Body of pancreas (tissue), 4 donors: ENCODE data around the gene GAN. TPM values are rescaled to one million over a fixed set of nuclear protein-coding genes. Genes with fewer than 3 reads are reported as not detected.

Experiments used
- ATAC-seq: fragments of 150-250 bp; one replicate; pipeline ENCODE4 v1.9.1; 2016
- DNase-seq, 4 donors: peaks; one replicate each; pipeline ENCODE4 v3.0.0-alpha.2; 2019
- H3K27ac ChIP-seq, 4 donors: fragments of 200-600 bp; sonication (generic); 1 replicate in 3 of 4; 2 replicates in 1 of 4; pipeline versions ENCODE4 v1.5.1 to v1.6.1; 2016 to 2019; ENCODE audit warnings: mild to moderate bottlenecking in 1 of 4, mixed read lengths in 1 of 4, moderate library complexity in 1 of 4
- H3K27me3 ChIP-seq, 2 donors: fragments of 200-600 bp; sonication (generic); one replicate each; pipeline ENCODE4 v1.6.0; 2016; ENCODE audit warnings: mild to moderate bottlenecking in 1 of 2
- H3K36me3 ChIP-seq, 2 donors: fragments of 200-600 bp; sonication (generic); replicated peaks in 1 of 2; 2 replicates each; pipeline ENCODE4 v1.5.1; 2016; ENCODE audit warnings: low read depth in 2 of 2; ENCODE audit not compliant: insufficient read depth in 1 of 2
- H3K4me1 ChIP-seq: fragments of 200-600 bp; sonication (generic); one replicate; pipeline ENCODE4 v1.6.0; 2016
- H3K4me3 ChIP-seq, 2 donors: fragments of 200-600 bp; sonication (generic); 1 replicate in 1 of 2; 2 replicates in 1 of 2; pipeline ENCODE4 v1.5.1; 2016 to 2019
- H3K9me3 ChIP-seq, 3 donors: fragments of 200-600 bp; sonication (generic); 1 replicate in 2 of 3; 2 replicates in 1 of 3; pipeline ENCODE4 v1.5.1; 2016
- POLR2A ChIP-seq, 3 donors: fragments of 450-650 bp; IDR thresholded peaks; one replicate each; pipeline ENCODE4 v1.6.1; 2016; ENCODE audit warnings: antibody characterized with exemption in 3 of 3, mild to moderate bottlenecking in 2 of 3
- WGBS, 2 donors: methylation state at CpG; one replicate each; pipeline ENCODE4 v1.1.5; 2017; 5-methylcytosine and 5-hydroxymethylcytosine counted together
- intact Hi-C: fragments of 100-400 bp; cut with DNase I; formaldehyde crosslinking; loops from one replicate; pipeline ENCODE4 v1.15.1; 2023
- total RNA-seq, 2 donors: library from RNA; depleted of rRNA; stranded (reverse); fragments of >200 nt; gene quantifications; one replicate each; pipeline ENCODE4 v1.1.0, GENCODE V29; 2016
- TF ChIP-seq, protein P1 (sequence below), 7 experiments: fragments of 450-650 bp in 4 of 7; fragments of 200-600 bp in 3 of 7; sonication (generic) in 3 of 7; IDR thresholded peaks; one replicate each; pipeline ENCODE4 v1.5.1; 2016 to 2019; ENCODE audit warnings: antibody characterized with exemption in 7 of 7

GAN gene
- total RNA-seq, 2 donors from 2014 or later = 3.6 to 4.9 TPM

DNA sequence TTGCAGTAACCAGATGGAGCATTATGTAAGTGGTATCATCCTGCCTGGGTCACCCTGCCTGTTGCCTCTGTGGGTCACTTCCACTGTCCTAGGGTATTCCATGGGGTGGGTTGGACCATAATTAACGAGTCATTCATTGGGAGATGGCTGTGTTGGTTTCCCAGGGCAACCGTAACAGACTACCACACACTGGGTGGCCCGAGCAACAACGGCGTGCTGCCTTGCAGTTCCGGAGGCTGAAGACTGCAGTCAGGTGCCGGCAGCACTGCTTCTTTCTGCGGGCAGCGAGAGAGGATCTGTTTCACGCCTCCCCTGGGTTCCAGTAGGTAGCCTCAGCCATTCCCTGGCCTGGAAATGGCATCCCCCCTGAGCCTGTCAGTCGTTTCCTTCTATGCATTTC lies 101.0 kb downstream of the GAN start:
- H3K9me3 ChIP-seq = no peaks in the 10 kb centered on the region
- H3K36me3 ChIP-seq = no peaks in the 10 kb centered on the region
- no peak overlapping the region for H3K4me3 ChIP-seq
- ATAC-seq (no peak), DNase-seq (no peak)
- H3K27me3 ChIP-seq = no peaks in the 10 kb centered on the region
- WGBS, 2 donors = 59 to 84% methylated on average over 6 to 11 of the region's 11 CpGs
- no peak overlapping the region for H3K27ac ChIP-seq
- intact Hi-C loops = no loop called here
- TF ChIP-seq, protein P1, sequence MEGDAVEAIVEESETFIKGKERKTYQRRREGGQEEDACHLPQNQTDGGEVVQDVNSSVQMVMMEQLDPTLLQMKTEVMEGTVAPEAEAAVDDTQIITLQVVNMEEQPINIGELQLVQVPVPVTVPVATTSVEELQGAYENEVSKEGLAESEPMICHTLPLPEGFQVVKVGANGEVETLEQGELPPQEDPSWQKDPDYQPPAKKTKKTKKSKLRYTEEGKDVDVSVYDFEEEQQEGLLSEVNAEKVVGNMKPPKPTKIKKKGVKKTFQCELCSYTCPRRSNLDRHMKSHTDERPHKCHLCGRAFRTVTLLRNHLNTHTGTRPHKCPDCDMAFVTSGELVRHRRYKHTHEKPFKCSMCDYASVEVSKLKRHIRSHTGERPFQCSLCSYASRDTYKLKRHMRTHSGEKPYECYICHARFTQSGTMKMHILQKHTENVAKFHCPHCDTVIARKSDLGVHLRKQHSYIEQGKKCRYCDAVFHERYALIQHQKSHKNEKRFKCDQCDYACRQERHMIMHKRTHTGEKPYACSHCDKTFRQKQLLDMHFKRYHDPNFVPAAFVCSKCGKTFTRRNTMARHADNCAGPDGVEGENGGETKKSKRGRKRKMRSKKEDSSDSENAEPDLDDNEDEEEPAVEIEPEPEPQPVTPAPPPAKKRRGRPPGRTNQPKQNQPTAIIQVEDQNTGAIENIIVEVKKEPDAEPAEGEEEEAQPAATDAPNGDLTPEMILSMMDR (IDR thresholded peaks at IDR 0.05) = no peak
- TF ChIP-seq POLR2A (IDR thresholded peaks at IDR 0.05) = no peak
- H3K4me1 ChIP-seq = no peaks in the 10 kb centered on the region

DNA sequence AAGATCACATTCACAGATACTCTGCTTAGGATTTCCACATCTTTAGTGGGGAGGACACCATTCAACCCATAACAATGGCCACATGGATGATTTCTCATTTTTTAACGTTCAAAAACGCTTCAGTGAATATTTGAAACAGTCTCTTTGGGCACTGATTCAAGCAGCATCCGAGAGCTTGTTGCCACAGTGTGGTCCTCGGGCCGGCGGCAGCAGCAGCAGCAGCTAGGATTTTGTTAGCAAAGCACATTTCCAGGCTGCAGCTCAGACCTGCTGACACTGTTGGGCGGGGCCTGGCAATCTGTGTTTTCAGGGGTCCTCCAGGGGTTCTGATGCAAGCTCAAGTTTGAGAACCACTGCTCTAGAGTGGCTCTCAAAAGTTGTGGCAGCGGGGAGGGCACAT lies 102.0 kb downstream of the GAN start:
- WGBS, 2 donors = 74 to 87% methylated on average over 8 of the region's 8 CpGs
- intact Hi-C loops = no loop called here
- Histone ChIP-seq H3K4me3 (no peak overlapping the region), H3K36me3 (no peaks in the 10 kb centered on the region), H3K27ac (no peak overlapping the region), H3K4me1 (no peaks in the 10 kb centered on the region), H3K27me3 (no peaks in the 10 kb centered on the region), H3K9me3 (no peaks in the 10 kb centered on the region)
- no peak for ATAC-seq
- TF ChIP-seq, protein P1 (IDR thresholded peaks at IDR 0.05) = no peak
- TF ChIP-seq POLR2A (IDR thresholded peaks at IDR 0.05) = no peak
- no peak for DNase-seq

DNA sequence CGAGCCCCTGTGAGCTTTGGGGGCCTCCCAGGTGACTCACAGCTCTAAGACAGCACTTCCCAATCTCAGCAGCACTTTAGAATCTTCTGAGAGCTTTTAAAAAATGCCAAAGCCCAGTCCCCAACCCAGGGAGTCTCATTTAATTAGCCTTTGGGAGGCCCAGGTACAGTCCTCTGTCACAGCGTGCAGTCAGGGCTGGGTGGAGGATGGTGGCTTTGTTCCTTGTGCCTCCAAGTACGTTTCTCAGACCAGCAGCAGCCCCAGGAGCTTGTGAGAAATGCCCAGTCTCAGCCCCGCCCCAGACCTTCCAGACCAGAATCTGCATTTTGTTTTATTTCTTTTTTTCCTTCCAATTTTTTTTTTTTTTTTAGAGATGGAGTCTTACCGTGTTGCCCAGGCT lies 102.4 kb downstream of the GAN start:
- H3K9me3 ChIP-seq = no peaks in the 10 kb centered on the region
- no peaks in the 10 kb centered on the region for H3K36me3 ChIP-seq
- H3K27ac ChIP-seq = no peak overlapping the region
- no peak for TF ChIP-seq POLR2A (IDR thresholded peaks at IDR 0.05)
- TF ChIP-seq, protein P1 (IDR thresholded peaks at IDR 0.05) = no peak
- ATAC-seq = no peak
- no peak overlapping the region for H3K4me3 ChIP-seq
- no peak for DNase-seq
- WGBS, 2 donors = 79 to 82% methylated on average over 5 of the region's 5 CpGs
- no peaks in the 10 kb centered on the region for H3K27me3 ChIP-seq
- intact Hi-C loops = no loop called here
- H3K4me1 ChIP-seq = no peaks in the 10 kb centered on the region

DNA sequence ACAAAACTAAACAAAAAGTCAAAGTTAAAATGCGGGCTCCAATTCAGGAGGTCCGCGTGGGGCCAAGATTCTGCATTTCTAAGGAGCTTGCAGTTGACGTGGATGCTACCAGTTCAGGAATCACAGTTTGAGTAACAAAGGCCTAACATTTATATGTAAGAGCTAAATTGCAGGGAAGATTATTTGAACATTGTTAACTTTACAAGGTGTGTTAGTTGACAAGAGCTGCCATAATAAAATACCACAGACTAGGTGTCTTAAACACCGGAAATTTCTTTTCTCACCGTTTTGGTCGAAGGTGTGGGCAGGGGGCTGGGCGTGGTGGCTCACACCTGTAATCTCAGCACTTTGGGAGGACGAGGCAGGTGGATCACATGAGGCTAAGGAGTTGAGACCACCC lies 105.0 kb downstream of the GAN start:
- Histone ChIP-seq H3K4me1 (no peaks in the 10 kb centered on the region), H3K9me3 (no peaks in the 10 kb centered on the region), H3K27me3 (no peaks in the 10 kb centered on the region), H3K27ac (no peak overlapping the region), H3K36me3 (no peaks in the 10 kb centered on the region), H3K4me3 (no peak overlapping the region)
- DNase-seq = no peak
- no peak for ATAC-seq
- intact Hi-C loops = no loop called here
- 87 to 96% methylated on average over 9 of the region's 9 CpGs for WGBS, 2 donors
- TF ChIP-seq POLR2A (IDR thresholded peaks at IDR 0.05) = no peak
- TF ChIP-seq, protein P1 (IDR thresholded peaks at IDR 0.05) = no peak

DNA sequence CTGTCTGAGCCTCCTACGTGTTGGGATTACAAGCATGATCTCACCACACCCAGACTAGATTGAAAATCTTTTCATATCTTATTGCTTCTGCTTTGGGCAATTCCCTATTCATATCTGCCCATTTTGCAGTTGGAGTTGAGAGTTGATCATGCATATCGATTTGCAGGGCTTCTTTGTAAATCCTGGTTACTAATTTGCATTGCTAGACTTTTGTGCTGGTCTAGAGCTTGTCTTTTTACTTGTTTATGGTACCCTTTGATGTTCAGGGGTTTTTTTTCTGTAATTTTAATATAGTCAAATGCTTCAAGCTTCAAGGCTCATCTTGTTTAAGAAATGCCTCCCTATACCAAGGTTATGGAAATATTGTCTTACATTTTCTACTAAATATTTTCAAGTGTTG lies 106.4 kb downstream of the GAN start:
- ATAC-seq (no peak), DNase-seq (no peak)
- 89 to 90% methylated on average over 2 of the region's 2 CpGs for WGBS, 2 donors
- Histone ChIP-seq H3K27ac (no peak overlapping the region), H3K9me3 (no peaks in the 10 kb centered on the region), H3K27me3 (no peaks in the 10 kb centered on the region), H3K4me3 (no peak overlapping the region), H3K4me1 (no peaks in the 10 kb centered on the region), H3K36me3 (no peaks in the 10 kb centered on the region)
- intact Hi-C loops = no loop called here
- no peak for TF ChIP-seq POLR2A (IDR thresholded peaks at IDR 0.05)
- TF ChIP-seq, protein P1 (IDR thresholded peaks at IDR 0.05) = no peak
